Activated CD4-positive, CD25-positive, alpha-beta regulatory T cell treated with anti-CD3 and anti-CD28 coated beads, Interleukin-2, amount 50 U/mL, for 16 hours (primary cell): ENCODE results near the gene SEMA4G.

Source experiments
- DNase-seq: peaks from one replicate; pipeline ENCODE4 v3.0.0-alpha.2; 2020; ENCODE audit warnings: low read depth, low spot score

The SEMA4G gene, protein sequence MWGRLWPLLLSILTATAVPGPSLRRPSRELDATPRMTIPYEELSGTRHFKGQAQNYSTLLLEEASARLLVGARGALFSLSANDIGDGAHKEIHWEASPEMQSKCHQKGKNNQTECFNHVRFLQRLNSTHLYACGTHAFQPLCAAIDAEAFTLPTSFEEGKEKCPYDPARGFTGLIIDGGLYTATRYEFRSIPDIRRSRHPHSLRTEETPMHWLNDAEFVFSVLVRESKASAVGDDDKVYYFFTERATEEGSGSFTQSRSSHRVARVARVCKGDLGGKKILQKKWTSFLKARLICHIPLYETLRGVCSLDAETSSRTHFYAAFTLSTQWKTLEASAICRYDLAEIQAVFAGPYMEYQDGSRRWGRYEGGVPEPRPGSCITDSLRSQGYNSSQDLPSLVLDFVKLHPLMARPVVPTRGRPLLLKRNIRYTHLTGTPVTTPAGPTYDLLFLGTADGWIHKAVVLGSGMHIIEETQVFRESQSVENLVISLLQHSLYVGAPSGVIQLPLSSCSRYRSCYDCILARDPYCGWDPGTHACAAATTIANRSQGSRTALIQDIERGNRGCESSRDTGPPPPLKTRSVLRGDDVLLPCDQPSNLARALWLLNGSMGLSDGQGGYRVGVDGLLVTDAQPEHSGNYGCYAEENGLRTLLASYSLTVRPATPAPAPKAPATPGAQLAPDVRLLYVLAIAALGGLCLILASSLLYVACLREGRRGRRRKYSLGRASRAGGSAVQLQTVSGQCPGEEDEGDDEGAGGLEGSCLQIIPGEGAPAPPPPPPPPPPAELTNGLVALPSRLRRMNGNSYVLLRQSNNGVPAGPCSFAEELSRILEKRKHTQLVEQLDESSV

GRCh38 chr10:100969187-100970075, at the start of gene SEMA4G:
Gene SEMA4G (plus strand): TSS chr10:100969504. CDS start chr10:100972913, 3,409 bp downstream.
- DNase-seq = no peak

GRCh38 chr10:100923580-100923979, 45.7 kb upstream of the SEMA4G start:
- DNase-seq = no peak

GRCh38 chr10:100927266-100927665, 42.0 kb upstream of the SEMA4G start:
- no peak for DNase-seq

GRCh38 chr10:100928039-100928438, 41.3 kb upstream of the SEMA4G start:
- no peak for DNase-seq

GRCh38 chr10:100930368-100930767, 38.9 kb upstream of the SEMA4G start:
- no peak for DNase-seq

- DNase-seq = no peak
These were observed 35.1 kb upstream of the SEMA4G start for GRCh38 chr10:100934084-100934659.

- DNase-seq = no peak
These were observed 29.4 kb upstream of the SEMA4G start for GRCh38 chr10:100939763-100940344.

- DNase-seq = no peak
These were observed 27.1 kb upstream of the SEMA4G start for GRCh38 chr10:100942229-100942628.

DNA sequence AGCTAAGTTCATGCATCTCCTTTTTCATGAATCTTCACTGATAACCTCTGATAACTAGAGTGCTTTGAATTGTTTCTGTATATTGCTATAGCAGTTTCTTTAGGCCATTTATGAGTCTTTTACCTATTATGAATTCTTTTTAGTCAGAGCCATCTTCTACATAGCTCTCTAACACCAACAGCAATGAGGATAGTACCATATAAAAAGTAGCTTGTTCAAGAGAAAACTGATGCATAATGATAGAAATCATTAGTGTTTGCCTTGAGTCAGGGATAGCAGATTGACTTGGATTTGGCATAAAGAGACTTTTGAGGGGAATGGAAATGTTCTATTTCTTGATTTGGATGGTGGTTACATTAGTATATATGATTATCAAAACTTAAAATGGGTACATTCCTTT, 25.8 kb upstream of the SEMA4G start:
- no peak for DNase-seq

DNA sequence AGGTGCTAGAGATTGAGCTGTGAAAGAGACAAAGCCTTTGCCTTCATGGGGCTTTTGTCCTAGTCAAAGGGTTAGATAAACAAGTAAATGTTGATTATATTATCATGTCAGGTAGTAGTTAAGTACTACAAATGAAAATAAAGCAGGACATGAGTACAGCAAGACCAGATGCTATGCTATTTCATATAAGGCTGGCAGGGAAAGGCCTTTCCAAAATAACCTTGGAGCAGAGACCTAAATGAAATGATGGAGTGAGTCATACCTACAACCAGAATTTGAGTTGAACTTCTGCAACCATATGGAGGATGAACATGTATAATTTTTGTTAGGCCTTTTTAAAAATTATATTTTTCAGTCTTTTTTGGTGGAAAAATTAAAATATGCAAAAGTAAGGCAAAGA, 23.6 kb upstream of the SEMA4G start:
- DNase-seq = no peak

DNA sequence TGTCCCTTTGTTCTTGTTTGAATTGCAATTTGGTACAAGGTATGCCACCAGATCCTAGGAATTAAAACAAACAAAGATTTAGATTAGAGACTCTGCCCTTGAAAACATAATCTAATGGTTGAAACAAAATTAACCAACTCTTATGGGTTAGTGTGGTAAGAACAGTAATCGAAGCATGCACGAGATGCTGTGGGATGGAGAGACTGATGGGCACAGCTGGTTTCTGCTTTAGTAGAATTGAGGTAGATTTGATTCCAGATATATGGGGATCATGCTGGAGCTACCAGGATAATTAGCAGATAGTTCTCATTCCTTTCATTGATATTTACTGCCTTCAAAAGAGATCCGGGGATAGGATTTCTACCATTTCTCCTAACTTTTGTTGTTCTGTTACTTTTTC, 20.4 kb upstream of the SEMA4G start:
- DNase-seq = no peak

DNA sequence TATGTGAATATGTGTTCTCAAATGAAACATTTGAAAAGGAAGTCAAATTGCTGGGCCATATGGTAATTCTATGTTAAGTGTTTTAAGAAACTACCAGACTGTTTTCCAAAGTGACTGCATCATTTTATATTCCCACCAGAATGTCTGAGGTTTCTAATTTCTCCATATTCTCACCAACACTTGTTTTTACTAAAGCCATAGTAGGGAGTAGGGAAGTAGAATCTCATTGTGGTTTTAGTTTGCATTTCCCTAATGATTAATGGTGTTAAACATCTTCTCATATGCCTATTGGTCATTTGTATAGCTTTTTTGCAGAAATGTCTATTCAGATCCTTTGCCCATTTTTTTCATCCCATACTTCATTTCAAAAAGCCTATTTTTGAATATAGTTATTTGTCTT, 9.1 kb upstream of the SEMA4G start:
- DNase-seq = no peak

DNA sequence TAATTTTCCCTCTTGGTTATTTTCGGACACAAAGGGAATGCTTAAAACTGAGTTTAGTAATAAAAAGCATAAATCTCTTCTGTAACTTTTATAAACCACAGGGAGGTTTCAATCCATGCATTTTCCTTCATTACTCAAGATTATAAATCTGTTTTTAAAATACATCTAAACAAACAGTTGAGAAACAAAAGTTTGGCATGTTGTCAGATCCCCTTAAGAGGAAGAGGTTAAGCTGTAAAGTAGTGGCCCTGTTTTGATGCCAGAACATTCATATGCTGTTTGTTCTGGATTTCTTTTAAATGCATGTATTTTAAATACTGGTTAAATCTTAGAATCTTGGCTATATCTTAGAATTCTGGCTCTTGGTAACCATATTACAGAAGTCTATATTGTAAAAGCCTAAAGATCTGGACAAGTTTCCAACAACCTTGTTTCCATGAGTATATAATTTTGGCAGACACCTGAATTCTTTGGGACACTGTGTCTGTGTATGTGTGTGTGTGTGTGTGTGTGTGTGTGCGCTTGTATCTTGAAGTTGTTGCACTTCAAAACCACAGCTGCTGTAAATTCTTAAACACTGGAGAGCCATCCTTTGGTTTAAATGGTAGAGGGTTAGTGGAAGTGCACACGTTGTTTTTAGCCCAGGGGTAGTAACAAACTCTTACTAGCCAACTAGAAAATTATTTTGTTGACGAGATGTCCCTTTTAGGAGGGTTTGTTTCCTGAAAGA, 6.8 kb upstream of the SEMA4G start:
- no peak for DNase-seq

- no peak for DNase-seq
These were observed 5.5 kb upstream of the SEMA4G start for GRCh38 chr10:100963826-100964225.

DNA sequence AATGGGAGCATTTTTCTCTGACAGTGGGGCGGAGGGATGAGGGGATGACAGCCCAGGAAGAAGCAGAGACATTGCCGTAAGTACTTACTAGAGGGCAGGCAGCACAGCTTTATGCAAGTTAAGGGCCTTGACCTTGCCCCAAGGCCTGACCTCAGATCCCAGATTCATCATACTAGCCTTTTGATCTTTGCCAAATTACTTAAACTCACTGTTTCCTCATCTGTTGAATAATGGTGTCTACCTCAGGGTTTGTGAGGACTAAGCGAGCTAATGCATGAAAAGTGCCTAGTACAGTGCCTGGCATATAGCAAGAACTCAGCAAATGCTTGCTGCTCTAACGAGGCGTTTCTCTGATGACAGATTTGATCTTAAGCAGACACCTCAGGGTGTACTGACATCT, 3.5 kb upstream of the SEMA4G start:
- no peak for DNase-seq

DNA sequence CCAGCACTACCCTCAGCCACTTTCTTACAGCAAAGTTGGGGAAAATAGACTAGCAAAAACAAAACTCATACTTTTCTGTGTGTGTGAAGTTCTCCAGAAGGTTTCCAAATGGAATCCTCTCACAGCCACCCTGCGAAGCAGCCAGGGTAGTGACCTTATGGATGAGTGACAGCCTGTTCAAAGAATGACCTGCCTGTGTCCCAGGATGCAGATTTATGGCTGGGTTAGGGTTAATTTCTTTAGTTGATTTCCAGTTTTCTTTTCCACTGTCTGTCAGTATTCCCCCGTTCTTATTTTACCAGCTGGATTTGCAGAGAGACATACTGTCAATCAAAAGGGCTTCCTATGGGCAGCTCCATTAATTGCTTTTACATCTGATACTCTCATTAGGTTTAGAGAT, 2.4 kb upstream of the SEMA4G start:
- no peak for DNase-seq

DNA sequence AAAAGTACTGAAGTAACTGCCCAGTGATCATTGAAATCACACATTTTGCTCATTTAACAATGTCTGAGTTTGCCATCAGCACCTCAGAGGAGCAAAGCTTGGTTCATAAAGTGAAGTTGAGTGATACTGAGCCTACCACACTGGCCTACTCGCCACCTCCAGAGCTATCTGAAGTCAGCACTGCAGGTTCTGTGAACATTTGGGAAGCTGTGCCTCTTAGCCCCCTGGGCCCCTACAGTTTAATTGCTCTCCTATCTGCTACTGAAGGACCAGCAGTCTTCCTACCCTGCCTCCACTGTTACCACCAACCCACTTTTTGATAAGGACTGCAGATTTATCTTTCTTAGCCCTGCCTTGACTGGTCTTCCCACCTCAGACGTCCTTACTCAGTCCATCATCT, 2.0 kb upstream of the SEMA4G start:
- no peak for DNase-seq

DNA sequence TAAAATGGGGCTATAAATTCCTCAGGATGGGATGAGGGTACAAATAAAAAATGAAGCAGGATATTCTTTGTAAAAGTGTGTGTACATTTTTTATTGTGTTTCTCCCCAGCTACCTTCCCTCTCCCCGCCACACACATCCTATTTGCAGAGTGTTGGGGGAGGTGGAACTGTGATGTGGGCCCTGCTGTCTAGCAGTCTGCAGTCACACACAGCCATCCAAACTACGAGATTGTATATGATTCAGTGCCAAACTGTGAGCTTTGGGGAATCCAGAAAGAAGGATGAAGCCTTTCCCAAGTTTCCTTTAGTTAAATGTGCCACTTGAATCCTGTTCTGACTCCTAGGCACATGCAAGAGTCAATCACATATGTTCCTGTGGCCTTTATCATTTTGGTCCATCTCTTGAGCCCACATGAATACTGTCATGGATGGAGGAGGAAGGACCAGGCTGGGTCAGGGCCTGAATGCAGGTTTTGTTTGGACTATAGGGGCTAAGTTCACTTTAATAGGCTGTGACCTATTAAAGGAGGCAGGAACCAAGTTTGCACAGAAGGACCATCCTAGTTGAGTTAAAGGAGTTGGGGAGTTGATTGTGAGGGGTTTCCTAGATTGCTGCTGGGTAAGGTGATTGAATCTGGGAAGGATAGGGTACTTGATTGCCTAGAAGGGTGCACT, 1.1 kb upstream of the SEMA4G start:
- DNase-seq = no peak

GRCh38 chr10:100968863-100969186, 479 bp upstream of the SEMA4G start:
- DNase-seq = no peak
